ENCODE results near the gene TCAP. TPM values are rescaled to one million over a fixed set of nuclear protein-coding genes. Genes with fewer than 3 reads are reported as not detected.

Gene TCAP
- total RNA-seq, 4 donors from 2014 or later, result 0.19 to 1.7 (median 0.60) TPM; not detected in 1

DNA sequence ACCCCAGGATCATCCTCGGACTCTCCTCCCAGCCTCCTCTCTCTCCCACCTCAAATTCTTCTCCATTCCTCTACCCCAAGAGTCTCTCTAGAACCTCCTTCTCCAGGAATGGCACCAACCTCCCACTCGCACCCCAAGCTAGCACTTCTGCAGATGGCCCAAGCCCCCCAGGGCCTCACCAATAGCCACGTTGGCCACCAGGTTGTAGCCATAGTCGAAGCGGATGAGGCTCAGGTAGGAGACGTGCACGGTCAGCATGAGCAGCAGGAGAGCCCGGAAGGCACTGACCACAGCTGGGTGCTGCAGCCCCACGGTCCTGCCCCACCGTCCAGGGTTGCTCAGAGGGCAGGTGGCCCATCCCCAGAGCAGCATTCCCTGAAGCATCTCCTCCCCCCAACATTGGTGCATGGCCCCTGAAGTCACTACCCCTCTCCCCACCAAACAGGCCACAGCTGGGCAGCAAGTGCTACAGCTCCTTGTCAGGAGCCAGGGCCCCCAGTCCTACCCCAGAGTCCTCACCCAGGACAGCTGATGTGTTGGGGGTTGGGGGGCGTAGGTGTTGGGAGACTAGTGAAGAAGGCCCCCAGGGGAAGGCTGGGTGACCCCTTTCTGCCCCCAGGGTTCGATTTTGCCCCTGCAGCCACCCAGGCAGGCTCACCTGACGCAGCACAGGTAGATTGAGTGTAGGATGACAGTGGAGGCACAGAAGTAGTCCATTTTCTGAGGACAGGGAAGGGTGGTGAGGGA lies 8.4 kb downstream of the TCAP start:
- ATAC-seq (ENCODE audit: low FRiP score), result no peak
- DNase-seq (ENCODE audit: low spot score), result no peak
- TF ChIP-seq, protein P1, sequence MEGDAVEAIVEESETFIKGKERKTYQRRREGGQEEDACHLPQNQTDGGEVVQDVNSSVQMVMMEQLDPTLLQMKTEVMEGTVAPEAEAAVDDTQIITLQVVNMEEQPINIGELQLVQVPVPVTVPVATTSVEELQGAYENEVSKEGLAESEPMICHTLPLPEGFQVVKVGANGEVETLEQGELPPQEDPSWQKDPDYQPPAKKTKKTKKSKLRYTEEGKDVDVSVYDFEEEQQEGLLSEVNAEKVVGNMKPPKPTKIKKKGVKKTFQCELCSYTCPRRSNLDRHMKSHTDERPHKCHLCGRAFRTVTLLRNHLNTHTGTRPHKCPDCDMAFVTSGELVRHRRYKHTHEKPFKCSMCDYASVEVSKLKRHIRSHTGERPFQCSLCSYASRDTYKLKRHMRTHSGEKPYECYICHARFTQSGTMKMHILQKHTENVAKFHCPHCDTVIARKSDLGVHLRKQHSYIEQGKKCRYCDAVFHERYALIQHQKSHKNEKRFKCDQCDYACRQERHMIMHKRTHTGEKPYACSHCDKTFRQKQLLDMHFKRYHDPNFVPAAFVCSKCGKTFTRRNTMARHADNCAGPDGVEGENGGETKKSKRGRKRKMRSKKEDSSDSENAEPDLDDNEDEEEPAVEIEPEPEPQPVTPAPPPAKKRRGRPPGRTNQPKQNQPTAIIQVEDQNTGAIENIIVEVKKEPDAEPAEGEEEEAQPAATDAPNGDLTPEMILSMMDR (IDR thresholded peaks at IDR 0.05), result no peak

DNA sequence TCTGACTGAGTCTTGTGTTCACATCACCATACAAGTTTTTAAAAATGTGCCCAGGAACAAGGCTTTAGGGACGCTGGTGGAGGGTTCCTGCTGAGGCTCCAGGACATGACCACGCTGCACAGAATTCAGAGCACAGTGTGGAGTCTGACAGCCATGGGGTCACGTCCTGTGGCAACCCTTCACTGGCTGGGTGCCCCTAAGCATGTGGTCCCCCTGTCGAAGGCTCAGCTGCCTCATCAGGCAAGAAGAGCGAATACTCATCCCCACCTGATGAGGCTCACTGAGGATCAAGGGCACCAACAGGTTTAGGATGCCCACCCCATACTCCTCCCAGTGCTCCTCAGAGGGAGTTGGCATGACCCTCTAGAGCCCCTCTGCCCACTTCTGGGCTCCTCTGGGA lies 9.0 kb downstream of the TCAP start:
- TF ChIP-seq, protein P1 (IDR thresholded peaks at IDR 0.05), result no peak
- no peak for DNase-seq (ENCODE audit: low spot score)
- ATAC-seq (ENCODE audit: low FRiP score), result no peak

DNA sequence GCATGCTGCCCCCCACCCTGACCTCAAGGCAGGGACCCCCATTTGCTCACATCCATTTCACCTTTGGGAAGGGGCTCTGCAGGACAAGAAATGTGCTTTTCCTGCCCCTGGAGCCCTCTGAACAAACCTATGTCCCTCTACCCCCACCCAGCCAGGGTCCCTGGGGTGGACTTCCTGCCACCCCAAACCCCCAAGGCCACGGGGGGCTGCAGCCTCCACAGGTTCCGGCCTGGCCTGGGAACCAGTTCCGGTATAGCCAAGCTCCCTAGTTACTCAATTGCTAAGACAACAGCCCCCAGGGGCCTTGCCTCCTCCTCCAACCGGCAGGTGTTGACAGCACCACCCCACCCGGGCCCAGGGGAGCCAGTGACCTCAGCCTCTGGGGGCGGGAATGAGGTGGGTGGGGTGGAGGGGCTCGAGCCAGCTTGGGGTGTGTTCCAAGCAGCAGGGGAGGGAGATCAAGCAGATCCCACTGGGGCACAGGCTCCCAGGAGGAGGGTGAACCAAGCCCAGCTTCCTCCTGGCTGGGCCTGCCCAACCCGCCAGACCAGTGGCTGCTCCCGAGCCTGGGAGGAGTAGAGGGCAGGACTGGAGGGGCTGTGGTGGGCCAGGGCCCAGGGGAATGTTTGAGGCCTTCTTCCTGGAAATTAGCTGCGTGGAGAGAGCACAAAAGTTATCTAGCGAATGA lies 9.7 kb downstream of the TCAP start:
- DNase-seq (ENCODE audit: low spot score), result no peak
- TF ChIP-seq, protein P1 (IDR thresholded peaks at IDR 0.05), result no peak
- ATAC-seq (ENCODE audit: low FRiP score), result peak; percentile 33

DNA sequence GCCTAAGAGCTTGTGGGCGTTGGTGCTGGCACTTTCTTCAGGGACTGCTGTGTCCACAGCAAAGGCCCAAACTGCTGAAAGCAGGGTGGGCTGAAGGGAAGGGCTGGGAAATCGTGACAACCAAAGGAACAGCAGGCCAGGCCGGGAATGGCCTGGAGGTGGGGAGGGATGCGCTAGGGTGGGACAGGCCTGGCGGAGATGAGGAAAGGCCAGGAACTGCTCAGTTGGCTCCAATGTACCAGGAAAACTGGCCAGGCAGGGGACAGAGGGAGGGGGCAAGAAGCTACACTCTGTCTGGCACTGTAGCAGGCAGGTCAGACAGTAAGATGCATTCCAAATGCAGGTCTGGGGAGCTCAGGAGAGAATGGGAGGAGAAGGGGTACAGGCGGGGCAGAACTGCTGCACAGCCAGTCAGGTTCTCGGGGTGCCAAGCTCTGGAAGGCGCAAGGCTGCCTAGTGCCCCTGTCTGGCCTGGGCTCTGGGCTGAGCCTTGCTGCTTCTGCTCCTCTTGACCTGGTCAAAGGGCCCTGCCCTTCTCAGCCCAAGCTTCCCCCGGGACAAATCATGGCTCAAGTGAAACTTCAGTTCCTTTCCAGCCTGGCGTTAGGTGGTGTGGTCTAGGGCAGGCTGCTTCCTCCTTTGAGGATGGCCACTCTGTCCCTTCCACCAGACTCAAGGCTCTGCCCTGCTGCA lies 10.4 kb downstream of the TCAP start:
- TF ChIP-seq, protein P1 (IDR thresholded peaks at IDR 0.05), result no peak
- DNase-seq (ENCODE audit: low spot score) (no peak), ATAC-seq (ENCODE audit: low FRiP score) (no peak)

DNA sequence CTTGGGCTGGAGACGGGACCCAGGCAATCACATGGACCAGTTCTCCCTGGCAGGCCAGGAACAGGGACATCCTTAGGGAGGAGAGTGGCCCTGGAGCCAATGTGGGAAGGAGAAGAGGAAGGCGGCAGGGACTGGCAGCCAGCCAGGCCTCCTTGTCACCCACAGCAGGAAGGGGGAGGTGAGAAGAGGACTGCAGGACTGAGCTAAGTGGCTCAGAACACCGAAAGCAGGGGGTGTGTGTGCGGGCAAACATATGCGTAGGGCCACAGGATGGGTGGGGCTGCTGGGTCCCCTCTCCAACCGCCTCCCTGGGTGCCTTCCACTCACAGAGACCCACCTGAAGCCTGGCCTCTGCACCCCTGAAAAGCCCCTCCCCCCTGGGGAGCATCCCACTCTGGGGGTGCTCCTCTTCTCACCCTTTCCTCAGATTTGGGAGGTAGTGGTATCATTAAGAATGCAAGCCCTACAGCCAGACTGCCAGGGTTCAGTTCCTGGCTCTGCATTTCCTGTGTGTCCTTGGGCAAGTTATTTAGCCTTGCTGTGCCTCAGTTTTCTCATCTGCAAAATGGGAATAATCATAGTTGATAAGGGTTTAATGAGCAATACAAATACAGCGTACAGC lies 11.2 kb downstream of the TCAP start:
- TF ChIP-seq, protein P1 (IDR thresholded peaks at IDR 0.05), result no peak
- DNase-seq (ENCODE audit: low spot score) (no peak), ATAC-seq (ENCODE audit: low FRiP score) (no peak)

DNA sequence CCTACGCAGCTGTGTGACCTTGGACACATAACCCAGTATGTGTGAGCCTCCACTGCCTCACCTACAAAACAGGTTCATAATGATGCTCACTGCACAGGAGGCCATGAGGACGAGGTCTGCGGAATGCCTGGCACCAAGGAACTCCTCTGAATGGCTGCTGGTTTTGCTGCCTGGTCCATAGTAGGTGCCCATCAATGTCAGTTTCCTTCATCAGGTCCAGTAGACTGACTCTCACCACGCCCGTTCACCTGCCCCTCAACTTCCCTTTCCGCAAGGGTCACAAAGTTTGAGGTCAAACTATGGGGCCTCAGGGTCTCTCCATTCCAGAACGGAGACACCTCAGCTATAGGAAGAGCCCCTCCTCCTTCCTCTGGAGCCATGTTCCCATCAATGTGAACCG lies 11.9 kb downstream of the TCAP start:
- DNase-seq (ENCODE audit: low spot score) (no peak), ATAC-seq (ENCODE audit: low FRiP score) (no peak)
- TF ChIP-seq, protein P1 (IDR thresholded peaks at IDR 0.05), result no peak

Measured in omental fat pad (tissue), 4 donors.